T follicular helper cell (primary cell): ENCODE measurements around the gene FOXRED2.
"Not testable (repeated sequence)": the region's sequence is repeated elsewhere in the genome, so short reads cannot be mapped to it uniquely, and the experiment has no call there.

Experiments used
- DNase-seq: peaks from one replicate; pipeline ENCODE4 v3.0.0-alpha.2; 2020; ENCODE audit warnings: low read depth

Gene FOXRED2

DNA sequence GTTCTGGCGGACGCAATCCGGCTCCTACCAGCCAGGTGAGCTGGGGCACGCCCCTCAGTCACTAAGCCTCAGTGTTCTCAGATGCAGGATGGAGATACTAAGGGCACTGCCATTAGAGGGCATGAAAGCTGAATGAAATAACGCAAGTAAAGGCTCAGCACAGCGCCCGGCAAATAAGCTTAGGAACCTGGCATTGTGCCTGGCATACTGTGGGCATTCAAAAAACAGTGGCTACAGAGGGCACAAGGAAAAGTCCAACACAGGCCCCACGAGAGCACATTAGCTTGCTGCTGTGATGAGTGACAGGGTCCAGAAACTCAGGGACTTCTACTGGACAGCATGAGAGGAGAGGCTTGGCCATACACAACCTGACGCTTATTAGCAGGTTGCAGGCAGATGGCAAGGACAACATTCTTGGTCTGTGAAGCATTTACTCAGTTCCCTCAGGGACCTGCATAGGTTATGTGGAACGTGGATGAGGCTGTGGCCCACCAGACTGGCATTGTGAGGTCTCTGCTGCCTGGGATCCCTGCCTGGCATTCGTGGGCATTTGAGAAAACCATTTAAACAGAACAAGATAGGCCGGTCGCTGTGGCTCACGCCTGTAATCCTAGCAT lies 37.6 kb downstream of the FOXRED2 start:
- no peak for DNase-seq

DNA sequence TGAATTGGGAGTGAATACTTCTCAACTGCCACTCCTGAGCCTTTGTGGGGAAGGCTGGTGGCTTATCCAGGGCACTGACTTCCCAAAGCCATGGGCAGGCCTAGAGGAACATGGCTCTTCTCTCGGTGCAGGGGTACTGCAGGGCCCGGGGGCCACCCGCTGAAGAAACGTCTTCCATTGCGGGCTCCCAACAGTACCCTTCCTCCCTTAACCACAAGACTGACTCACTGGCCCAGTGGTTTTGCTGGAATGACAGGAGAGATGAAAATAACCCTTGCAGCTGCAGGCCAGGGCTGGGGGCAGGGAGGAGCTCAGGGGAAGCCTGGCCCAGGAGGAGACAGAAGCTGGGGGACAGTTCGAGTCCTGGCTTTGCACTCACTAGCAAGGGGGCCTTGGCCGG lies 38.9 kb downstream of the FOXRED2 start:
- DNase-seq: no peak

DNA sequence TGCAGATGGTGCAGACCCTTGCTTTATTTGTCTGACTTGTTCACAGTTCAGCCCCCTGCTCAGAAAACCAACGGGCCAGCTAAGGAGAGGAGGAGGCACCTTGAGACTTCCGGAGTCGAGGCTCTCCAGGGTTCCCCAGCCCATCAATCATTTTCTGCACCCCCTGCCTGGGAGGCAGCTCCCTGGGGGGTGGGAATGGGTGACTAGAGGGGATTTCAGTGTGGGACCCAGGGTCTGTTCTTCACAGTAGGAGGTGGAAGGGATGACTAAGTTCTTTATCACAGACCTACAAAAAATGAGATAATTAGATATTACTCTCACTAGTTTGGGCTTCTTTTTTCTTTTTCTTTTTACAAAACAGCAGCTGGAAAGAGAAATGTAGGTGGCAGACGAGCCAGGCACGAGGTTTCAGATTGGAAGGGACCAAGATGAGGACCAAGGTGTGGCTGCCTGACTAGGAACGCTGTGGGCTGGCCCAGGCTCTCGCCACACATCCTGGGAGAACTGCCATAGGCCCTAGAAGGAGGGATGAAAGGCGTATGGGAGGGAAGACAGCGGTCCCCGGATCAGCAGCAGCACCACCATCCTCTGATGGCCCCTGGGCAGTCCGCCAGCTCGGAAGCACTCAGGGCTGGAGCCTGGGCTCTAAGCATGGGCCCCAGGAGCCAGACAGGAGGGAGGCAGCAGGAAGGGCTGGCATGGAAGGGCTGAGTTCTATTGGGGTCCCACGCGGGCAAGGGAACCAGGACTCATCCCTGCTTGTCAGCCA lies 39.6 kb downstream of the FOXRED2 start:
- no peak for DNase-seq

GRCh38 chr22:36466258-36466657 lies 40.6 kb downstream of the FOXRED2 start:
- no peak for DNase-seq

GRCh38 chr22:36465232-36466021 lies 41.4 kb downstream of the FOXRED2 start:
- no peak for DNase-seq

DNA sequence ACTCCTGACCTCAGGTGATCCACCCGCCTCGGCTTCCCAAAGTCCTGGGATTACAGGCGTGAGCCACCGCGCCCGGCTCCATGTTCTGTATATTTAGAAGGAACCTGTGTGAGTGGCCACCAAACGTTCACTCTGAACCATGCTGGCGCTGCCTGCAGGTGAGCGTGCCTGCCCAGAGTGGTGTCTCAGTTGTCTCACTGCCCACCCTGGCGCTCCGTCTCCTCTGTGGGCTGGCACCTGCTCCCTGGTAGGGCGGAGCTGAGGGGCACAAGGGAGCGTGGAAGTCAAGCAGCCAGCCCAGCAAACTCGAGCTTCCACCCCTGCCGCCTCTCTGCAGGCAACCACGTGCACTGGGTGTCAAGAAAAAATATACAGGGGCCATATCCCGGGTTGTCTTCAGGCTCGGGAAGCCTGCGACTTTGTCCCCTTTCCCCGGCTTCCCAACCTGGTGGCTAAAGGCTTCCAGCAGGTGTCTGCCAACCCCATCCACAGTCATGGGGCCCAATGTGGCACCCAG lies 42.1 kb downstream of the FOXRED2 start:
- no peak for DNase-seq

DNA sequence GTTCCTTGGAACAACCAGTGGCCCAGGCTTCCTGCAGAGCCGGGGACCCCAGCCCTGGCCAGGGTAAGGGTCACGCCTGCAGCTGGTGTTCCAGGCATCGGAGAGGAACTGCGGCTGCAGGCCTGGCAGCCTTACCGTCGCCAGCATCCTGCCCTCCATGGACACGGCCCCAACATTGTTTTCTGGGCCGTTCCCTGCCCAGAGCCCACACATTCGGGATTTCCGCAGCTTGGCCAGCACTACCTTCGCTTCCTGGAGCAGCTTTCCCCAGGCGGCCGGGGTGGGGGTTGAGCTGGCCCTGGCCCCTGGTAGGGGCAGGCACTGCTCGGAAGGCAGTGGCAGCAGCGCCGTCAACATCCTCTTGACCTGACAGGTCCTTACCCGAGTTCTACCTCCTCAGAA lies 43.1 kb downstream of the FOXRED2 start:
- no peak for DNase-seq

DNA sequence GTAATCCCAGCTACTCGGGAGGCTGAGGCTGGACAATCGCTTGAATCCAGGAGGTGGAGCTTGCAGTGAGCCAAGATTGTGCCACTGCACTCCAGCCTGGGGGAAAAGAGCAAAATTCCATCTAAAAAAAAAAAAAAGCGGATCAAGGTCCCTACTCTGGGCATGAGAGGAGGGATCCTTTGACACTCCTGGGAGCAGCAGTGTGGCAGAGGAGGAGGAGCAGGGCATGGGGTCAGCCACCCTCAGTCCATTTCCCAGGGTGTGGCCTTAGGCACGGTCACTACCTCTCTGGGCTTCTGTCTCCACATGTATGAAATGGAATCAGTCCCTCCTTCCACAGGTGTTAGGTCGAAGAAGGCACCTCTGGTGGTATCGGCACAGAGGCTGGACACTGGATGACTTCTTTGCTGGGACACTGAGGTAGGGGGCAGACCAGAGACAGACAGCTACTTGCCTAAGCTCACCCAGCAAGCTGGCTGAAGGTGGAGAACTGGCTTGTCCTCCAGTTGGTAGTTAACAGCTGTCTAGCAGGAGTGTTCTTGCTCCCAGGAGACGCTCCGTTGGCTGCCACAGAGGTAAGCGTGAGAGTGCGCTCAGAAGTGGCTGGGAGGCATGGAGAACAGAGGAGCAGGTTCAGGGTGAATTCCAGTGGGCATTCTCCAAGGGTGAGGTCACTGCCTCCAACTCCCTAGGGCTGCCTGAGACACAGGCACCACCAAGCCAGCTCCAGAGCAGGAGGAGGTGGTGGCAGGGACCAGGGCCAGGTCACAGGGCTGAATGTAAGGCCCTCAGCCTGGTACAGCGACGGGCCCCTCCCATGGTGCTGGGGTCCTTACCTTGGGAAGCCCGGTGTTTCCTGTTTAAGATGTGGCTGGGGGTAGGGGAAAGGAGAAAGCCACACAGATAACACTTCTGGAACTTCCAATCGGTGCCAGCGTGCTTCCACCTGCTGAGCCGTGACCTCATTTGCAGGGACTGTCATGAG lies 44.9 kb downstream of the FOXRED2 start:
- no peak for DNase-seq

GRCh38 chr22:36460202-36460601 lies 46.6 kb downstream of the FOXRED2 start:
- no peak for DNase-seq

DNA sequence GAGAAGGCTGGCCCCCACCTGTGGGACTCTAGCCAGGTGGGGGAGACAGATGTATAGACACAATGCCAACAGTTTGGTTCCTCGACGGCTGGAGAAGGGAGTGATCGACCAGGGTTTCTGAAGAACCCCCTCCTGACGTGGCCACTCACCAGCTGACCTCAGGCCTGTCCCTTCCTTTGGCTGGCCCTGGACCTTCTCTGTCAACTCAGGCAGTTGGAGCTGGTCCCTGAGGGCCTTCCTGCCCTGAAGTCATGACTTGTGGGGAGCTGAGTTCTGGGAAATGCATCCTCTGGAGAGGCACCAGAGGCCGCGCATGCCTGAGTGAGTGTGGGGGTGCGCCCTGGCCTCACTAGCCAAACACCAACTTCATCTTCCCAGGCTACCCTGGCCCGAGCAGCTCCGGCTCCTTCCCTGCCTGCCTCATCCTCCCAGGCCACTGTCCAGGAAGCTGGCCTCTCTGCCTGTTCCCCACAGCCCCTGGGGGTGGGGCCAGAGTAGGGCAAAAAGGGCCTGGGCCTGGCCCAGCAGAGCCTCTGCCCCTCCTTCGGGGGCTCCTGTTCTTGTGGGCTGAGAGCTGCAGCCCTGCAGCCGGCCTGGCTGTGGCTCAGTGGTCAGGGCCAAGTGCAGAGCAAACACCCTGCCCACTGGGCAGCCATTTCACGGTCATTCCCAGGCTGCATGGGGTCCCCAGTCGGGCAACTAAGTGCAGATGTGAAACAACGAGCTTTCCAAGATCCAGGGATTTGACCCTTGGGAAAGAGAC lies 49.0 kb downstream of the FOXRED2 start:
- DNase-seq: no peak

GRCh38 chr22:36456464-36456845 lies 50.4 kb downstream of the FOXRED2 start:
- no peak for DNase-seq

- no peak for DNase-seq
Observed at GRCh38 chr22:36455571-36456463, 51.0 kb downstream of the FOXRED2 start.

- peak; percentile 91 for DNase-seq
Observed at GRCh38 chr22:36454916-36455570, 51.8 kb downstream of the FOXRED2 start.

GRCh38 chr22:36453855-36454378 lies 52.9 kb downstream of the FOXRED2 start:
- DNase-seq: no peak

GRCh38 chr22:36452978-36453607 lies 53.7 kb downstream of the FOXRED2 start:
- not testable (repeated sequence) for DNase-seq

DNA sequence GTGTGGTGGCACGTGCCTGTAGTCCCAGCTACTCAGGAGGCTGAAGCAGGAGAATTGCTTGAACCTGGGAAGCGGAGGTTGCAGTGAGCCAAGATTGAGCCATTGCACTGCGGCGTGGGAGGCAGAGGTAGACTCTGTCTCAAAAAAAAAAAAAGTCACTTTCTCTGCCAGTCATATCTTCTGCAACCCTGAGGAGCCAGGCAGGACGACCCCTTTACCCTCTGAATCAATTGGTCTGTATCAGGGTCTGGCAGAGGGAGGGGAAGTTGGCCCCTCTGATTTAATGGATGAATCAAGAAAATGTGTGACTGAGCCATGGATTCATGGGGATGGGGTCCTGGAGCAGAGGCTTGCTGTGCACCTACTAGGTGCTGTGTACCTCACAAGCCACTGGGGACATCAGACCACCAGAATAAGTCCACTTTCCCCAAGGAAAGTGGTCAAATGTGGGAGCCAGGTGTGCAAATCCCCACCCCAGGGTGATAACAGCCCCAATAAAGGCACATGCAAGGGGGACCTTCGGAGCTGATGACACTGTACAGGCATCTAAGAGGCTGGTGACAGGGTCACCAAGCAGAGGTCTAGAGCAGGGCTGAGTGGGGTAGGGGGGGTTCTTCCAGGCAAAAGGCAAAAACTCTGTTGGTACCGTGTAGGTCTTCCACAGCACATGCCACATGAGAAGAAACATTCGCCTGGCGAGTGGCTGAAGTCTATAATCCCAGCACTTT lies 54.4 kb downstream of the FOXRED2 start:
- DNase-seq: no peak

DNA sequence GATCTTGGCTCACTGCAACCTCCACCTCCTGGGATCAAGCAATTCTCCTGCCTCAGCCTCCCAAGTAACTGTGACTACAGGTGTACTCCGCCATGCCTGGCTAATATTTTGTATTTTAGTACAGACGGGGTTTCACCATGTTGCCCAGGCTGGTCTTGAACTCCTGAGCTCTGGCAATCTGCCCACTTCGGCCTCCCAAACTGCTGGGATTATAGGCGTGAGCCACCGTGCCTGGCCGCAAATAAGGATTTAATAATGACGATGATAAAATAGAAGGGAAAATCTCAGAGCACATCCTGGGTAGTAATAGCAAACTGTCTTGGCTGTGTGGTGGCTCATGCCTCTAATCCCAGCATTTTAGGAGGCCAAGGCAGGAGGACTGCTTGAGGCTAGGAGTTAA lies 55.9 kb downstream of the FOXRED2 start:
- DNase-seq: not testable (repeated sequence)
